Myocyte (in vitro differentiated cells): ENCODE data around the gene TRPM8. TPM values are rescaled to one million over a fixed set of nuclear protein-coding genes. Genes with fewer than 3 reads are reported as not detected.

ENCODE experiments used
- DNase-seq: peaks from one replicate; pipeline ENCODE4 v3.0.0-alpha.2; 2012; ENCODE audit warnings: low read depth
- total RNA-seq: library from RNA; depleted of rRNA; stranded (reverse); fragments of >200 nt; gene quantifications from 2 replicates; pipeline ENCODE4 v1.2.3, GENCODE V29; 2014

TRPM8 gene
- total RNA-seq, 1 donor from 2014 or later: 1.4 TPM

DNA sequence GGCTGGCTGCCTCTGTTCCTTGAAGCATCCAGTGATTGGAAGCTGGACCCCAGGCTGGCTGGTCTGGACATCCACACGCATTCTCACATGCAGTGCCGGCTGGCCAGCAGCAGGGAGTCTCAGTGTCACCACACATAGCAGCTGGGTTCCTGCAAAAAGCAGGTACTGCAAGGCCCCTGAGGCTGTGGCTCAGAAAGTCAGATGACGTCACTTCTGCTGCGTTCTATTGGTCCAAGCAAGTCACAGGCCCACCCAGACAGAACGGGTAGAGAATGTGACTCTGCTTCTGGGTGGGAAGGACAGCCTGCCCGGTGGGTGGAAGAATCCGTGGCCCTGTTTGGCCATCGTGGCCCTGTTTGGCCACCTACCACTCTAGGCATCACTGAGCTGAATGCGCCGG lies 82.0 kb downstream of the TRPM8 start:
- DNase-seq: no peak

DNA sequence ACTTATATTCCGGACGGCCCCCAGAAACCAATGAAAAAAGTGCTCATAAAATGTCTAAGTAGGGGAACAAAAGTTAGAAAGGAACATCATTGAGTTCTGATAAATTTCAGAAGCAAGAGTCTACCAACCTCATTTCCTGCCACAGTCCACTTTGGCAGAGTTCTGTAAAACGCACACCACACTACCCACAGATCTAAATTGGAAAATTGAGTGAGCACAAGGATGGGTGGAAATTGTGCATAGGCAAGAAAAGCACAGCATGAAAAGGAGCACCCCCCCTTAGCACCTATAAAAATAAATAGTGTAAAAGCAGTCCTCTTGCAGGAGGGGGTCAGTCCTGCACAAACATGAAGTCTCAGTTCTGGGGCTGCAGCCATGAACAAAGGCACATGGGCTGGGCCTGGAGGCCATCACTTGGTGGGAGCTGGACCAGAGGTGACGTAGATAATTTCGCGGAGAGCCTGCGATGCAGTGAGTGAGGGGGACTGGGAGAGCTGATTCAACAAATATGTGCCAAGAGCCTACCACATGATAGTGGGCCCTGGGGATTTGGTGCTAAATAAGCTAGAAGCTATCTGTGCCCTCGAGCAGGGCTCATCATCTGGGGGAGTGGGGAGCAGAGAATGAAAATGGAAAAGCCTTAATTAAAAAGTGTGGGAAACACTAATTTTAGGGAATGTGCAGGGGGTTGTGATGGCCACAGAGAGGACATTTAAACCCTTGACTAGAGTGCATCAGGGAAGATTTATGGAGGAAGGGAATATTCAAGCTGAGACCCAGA lies 84.4 kb downstream of the TRPM8 start:
- no peak for DNase-seq

DNA sequence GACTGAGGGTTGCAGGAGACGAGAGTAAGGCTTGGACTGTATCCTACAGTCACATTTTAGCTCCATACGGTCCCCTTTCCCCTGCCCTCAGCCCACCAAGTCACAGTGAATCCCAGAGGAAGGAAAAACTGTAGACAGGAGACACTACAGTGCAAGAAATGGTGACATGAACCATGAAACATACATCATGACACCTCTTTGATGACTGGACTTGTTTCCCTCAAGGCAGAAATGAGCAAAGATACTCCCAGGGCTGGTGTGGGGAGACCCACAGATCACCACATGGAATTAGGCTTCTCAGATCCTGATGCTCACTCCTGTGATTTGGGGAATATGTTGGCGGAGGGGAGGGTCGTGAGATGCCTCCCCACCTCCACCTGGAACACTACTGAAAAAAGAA lies 85.1 kb downstream of the TRPM8 start:
- no peak for DNase-seq

DNA sequence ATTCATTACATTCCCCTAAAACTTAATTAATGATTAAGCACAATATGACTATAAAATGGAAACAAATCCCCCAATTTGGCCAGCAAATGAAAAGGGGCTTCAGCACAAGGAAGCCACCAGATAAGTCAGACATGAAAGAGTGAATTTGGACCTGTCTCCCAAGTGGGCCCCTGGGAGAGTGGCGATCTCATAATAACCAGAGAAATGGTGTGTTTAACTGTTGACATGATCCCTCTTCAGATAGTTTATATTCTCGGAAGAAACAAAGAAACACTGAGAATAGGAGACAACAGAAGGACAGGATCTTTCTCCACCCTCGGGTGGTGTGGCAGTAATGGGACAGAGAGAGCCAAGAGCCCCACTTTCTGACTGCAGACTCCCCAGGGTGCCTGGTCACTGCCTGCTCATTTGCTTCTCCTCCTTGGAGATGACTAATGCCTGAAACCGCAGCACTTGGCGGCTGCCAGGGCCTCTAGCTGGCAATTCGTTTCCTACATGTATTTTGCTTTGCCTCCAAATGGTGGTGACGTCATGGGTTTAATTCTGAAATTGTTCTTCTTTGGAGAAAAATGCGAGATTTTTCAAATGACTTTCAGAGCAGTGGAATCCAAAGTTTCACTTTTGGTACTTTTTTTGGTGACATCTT lies 86.9 kb downstream of the TRPM8 start:
- peak; percentile 92 for DNase-seq

DNA sequence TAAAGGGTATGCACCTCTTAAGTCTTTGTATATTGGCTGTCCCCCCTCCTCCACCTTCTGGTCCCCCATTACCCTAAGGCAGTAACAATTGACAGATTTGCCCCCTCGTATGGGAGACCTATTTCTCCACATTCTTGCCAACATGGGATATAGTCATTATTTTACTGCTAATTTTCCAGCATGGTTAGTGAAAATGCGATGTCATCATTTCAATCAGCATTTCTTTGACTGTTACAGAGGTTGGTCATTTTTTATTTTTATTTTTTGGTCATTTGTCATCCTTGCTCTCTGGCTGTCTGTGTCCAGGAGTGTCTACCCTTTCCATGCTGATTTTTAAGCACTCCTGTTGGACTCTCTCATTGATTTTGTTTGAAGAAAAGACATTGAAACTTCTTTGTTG lies 88.0 kb downstream of the TRPM8 start:
- no peak for DNase-seq

DNA sequence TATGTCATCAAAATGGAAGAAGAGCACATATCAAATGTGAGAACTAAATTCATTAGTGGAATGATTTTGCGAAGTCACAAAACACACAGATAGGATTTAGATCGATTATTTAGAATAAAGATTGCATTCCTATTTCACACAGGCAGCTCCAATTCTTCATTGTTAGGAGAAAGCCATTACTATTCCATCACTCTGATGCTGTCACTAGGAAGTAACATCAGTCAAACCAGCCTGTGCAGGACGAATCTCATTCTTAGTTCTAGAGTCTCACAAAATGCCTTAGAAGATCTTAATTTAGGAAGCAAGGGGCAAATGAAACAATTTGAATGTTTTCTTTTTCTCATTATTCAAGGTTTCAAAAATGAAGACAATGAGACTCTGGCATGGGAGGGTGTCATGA lies 89.3 kb downstream of the TRPM8 start:
- DNase-seq: no peak

DNA sequence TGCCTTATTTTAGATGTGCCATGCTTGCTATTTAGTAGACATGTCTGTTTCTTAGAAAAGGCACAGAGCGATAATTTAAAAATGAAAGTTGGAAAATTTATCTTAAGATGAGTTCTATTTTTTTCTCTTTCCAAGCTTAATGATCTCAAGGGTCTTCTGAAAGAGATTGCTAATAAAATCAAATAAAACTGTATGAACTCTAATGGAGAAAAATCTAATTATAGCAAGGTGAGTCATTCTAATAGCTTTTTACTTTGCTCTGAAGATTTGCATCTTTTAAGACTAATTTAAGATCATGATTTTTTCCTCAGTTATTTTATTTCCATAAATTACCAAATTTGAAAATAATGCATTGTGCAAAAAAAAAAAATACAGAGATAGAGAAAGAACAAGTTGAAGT lies 97.3 kb downstream of the TRPM8 start:
- DNase-seq: no peak

DNA sequence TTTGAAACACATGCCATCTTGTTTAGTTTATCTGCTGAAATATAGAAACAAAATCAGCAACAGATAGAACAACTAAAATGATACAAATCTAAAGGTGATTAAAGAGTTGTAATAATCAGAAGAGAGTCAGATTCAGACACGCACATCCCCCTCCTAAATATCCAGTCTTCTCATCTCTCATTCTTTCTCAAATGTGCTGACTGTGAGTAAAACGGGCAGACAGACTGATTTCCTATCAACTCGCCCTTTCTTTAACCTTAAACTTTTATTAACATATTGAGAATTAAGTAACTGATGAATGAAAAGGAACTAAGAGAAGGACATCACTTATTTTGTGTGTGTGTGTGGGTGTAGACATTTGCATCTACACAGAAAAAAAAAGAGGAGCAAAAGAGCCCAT lies 98.7 kb downstream of the TRPM8 start:
- DNase-seq: no peak

DNA sequence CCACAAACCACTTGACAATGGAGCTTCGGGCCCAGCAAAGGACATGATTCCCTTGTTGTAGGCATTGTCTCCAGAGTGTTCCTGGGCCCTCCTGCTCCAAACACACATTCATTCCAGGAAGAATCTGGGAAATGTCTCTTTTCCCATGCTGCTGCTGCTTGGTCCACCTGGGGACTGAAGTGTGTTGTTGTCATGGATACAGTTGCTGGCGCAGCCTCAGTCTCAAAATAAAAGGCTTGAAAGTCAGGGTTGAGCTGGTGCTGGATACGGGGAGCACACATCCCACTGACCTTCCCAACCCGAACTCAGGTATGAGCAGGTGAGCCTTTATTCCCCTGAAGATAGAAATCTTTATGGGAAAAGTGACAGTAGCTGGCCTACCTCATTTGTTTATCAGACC lies 102.7 kb downstream of the TRPM8 start:
- DNase-seq: no peak

DNA sequence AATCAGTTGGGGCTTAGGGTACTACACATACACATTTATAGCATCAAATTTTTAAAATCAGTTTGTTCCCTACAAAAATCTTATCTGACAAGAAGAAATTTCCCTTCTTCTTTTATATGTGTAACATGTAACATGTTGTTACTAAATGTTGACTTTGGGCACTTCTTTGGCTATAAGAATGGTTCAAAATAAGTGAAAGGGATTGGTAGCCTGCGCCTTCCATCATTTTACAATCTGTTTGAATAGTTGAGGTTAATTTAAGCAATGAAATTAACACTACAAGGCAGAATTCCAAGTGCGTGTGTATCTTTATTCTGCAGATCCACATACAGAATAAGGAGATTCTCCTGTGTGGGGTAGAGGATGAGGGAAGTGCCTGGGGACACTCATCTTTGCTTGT lies 103.2 kb downstream of the TRPM8 start:
- DNase-seq: no peak

DNA sequence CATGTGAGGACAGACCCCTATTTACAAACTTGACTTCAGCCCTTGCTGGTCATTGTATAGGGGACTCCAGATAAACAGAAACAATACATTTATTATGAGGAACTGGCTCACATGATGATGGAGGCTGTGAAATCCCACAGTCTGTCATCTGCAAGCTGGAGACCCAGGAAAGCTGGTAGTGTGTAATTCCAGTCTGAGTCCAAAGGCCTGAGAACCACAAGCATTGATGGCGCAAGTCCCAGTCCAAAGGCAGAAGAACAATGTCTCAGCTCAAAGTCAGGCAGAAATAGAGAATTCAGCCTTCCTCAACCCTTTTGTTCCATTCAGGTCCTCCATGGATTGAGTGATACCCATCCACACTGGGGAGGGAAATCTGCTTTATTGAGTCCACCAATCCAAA lies 105.3 kb downstream of the TRPM8 start:
- no peak for DNase-seq

DNA sequence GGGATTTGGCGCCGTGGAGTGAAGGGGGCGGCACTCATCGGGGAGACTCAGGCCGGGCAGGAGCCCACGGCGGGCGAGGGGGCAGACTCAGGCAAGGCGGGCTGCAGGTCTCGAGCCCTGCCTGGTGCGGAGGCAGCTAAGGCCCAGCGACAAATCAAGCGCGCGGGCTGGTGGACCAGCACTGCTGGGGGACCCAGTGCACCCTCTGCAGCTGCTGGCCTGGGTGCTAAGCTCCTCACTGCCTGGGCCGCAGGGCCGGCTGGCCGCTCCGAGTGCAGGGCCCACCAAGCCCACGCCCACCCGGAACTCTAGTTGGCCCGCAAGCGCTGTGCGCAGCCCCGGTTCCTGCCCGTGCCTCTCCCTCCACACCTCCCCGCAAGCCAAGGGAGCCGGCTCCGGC lies 107.1 kb downstream of the TRPM8 start:
- no peak for DNase-seq

DNA sequence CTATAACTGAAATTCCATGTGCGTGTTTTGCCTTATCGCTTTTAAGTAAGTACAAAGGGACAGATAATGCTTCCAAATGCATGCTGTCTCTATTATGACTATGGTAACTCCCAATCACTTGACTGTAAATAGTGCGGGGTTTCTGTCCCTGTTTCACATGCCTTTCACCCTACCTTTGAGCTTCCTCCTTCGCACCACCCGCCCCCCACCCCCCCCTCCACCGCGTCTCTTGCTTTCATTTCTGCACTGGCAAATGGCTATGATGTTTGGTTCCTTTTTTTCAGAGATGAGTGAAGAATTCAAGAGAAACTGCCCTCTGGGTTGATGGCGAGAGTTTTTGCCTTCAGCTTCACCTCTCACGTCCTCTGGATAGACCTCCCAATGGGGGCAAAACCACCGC lies 108.3 kb downstream of the TRPM8 start:
- DNase-seq: no peak

DNA sequence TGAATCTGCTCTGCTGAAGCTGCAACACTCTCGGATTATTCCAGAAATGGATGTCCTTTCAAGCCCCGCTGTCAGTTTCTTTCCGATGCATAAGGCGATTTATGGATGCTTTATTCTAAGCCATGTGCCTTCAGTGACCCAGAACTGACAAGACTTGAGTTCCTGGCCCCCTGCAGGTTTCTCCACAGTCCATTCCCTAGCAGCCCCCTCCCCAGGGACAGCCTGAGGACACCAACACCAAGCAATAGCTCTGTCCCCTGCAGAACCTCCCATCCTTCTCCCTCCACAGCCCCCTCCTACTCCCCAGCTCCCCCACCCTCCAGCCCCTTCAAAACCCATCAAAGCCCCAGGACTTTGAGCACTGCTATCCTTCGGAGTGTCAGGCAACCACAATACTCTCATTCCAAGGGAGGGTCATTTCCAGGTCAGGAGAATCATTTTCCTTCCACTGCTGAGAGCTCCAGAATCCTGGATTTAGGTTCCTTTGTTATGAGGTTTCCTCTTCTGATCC lies 108.8 kb downstream of the TRPM8 start:
- DNase-seq: peak; percentile 45

DNA sequence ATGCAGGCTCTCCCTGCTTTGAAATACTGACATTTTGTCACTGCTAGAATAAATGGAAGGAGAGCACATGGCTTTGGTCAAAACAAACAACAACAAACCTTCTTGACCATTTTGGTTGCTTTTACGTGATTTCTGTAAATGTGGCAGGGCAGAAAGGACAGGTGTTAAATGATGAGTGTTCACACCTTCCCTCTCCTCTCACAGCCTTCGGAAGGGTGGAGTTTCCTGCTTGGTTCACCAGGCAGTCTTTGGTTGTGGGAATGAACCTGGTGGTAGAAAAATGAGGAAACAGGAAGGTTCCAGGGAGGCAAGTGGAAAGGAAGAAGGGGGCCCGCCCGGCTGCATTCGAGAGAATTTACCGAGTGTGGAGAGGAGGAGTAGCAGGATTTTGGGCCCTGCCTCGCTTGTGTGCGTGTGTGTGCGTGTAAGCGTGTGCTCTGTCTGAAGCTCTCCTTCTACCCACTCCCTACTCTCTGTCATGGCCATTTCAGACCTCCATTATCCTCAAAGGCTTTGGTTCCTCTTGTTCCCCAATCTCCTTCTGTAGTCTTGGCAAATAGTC lies 109.6 kb downstream of the TRPM8 start:
- DNase-seq: no peak

DNA sequence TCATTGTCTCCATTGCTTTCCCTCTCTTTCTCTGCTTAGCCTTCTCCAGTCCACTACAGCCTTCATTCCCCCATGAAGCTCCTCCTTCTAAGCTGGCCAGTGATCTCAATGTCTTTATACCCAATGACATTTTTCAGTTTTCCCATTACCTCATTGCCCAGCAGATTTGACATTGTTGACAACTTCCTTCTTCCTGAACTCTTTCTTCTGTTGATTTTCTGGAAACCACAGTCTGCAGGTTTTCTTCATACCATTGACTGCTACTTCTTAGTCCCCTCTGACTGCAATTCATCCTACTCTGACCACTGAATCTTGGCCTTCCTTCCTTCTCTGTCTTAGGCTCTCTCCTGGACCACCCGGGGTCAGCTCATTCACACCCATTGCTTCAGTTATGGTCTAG lies 110.5 kb downstream of the TRPM8 start:
- no peak for DNase-seq

DNA sequence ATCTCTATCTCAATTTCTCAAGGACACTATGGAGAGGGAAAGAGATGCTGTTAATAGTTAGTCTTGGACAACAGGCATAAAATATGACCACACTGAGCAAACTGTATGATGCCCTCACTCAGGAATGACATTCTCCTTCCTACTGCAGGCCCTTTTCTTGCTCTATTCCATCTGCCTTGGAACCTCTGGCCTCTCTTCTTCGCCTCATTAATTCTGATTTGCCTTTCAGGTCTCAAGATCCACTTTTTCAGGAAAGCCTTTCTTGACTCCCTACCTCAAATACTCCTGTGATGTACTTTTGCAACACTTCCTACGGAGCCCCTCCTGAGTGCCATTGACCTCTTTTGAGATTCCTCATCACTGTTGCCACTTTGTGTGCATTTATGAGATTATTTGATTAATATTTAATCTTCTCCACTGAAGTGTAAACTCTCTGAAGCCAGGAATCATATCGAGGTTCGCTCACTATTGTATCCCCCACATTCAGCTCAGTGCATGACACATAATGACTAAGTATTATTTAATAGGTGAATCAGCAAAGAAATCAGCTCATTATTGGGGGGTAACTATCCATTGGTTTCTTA lies 112.1 kb downstream of the TRPM8 start:
- DNase-seq: no peak

DNA sequence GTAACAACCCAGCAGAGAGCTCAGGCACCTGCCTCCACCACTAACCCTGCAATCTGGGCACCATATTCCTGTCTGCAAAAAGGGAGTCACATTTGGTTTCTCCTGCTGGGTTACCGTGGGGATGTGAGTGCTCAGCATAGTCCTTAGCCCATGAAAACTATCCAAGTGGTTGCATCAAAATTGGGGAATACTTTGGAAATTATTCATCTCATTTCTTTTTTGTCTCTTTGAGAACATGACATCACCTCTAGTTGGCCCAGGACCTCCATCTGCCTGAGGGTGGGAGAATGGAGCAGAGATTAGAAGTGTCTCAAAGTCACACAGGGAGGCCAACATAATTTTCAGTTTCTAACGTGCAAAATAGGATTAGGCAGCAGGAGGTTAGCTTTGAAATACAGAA lies 114.0 kb downstream of the TRPM8 start:
- DNase-seq: no peak

DNA sequence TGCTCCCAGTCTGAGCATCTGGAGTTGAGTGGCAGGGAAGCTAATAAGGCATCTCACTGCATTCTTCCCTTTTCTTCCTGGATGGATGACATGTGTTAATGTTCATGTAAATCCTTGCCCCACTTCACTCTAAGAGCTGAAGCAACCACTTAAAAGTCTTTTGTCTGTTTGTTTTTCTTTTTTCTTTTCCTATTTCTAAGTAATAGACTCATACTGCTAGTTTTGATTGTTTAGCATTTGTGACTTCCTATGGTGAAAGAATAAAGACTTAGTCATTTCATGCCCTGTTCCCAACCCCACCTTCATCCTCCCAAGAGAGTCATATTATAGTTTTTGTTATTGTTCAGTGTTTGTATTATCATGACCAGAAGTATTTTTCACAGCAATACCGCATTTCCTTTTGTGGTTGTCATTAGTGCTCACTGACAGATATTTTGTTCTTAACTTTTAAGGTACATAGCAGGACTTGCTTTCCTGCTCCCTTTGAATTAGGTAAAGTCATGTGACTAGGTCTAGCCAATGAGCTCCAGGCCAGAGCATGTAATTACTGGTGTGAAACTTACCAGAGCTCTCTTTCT lies 115.2 kb downstream of the TRPM8 start:
- no peak for DNase-seq

DNA sequence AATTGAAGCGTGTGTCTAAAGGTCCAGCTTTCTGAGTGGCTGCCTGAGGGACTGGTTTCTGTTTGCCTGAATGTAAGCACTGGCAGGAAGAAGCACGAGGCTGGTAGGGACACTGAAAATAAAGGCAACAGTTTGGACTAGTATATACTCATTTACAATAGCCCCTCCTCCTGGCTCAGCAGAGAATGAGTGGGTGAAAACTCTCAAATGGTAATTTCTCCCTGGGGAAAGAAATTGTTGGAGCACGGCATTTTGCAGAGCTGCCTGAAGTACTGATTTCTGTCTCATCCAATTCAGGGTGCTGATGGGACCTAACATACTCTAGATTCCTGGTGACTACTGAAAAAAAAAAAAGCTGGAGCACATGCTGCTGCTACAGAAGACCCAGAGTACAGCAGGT lies 116.0 kb downstream of the TRPM8 start:
- DNase-seq: no peak

DNA sequence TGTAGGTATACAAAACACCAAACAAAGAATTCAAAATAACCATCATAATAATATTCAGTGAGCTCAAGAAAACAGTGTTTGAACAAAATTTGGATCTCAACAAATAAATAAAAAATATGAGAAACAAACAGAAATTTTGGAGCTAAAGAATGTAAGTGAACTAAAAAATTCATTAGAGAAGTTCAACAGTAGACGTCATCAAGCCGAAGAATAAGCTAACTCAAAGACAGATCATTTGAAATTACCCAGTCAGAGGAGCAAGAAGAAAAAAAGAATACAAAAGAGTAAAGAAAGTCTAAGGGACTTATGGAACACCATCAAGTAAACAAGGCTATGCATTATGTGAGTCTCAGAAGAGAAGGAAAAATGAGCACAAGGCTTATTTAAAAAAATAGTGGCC lies 116.7 kb downstream of the TRPM8 start:
- no peak for DNase-seq
